Activated T-helper 17 cell treated with anti-CD3 and anti-CD28 coated beads, Interleukin-2, amount 50 U/mL, for 72 hours (primary cell): ENCODE measurements around the gene AP3B1. TPM values are rescaled to one million over a fixed set of nuclear protein-coding genes. Genes with fewer than 3 reads are reported as not detected.

Experiments
- ATAC-seq: fragments of 150-1000 bp; cut with Tn5 transposase; replicated peaks from 2 replicates; pipeline ENCODE4 v1.10.0; 2021; ENCODE audit warnings: mild to moderate bottlenecking, moderate library complexity
- H3K27ac Mint-ChIP-seq: one replicate; pipeline ENCODE4 v1.8.0; 2022; ENCODE audit warnings: mixed read lengths
- H3K27me3 Mint-ChIP-seq: one replicate; pipeline ENCODE4 v1.8.0; 2022; ENCODE audit warnings: mixed read lengths
- H3K36me3 Mint-ChIP-seq: one replicate; pipeline ENCODE4 v1.8.0; 2022; ENCODE audit warnings: low read depth, mild to moderate bottlenecking, mixed read lengths
- H3K4me1 Mint-ChIP-seq: one replicate; pipeline ENCODE4 v1.8.0; 2022; ENCODE audit warnings: mixed read lengths
- H3K4me3 Mint-ChIP-seq: one replicate; pipeline ENCODE4 v1.8.0; 2022; ENCODE audit warnings: mild to moderate bottlenecking, mixed read lengths
- H3K9me3 Mint-ChIP-seq: one replicate; pipeline ENCODE4 v1.8.0; 2022; ENCODE audit warnings: mixed read lengths
- total RNA-seq, 2 donors: library from RNA; stranded (reverse); gene quantifications; one replicate each; pipeline ENCODE4 v1.2.3, GENCODE V29; 2022

The AP3B1 gene
- total RNA-seq, 2 donors from 2014 or later: 46.1 to 48.3 TPM

- no peaks in the 10 kb centered on the region for H3K9me3 Mint-ChIP-seq
- H3K27ac Mint-ChIP-seq: no peak overlapping the region
- no peaks in the 10 kb centered on the region for H3K36me3 Mint-ChIP-seq
- H3K27me3 Mint-ChIP-seq: peaks cover 29% of the 10 kb centered on the region
- no peaks in the 10 kb centered on the region for H3K4me1 Mint-ChIP-seq
- H3K4me3 Mint-ChIP-seq: no peak overlapping the region
- no peak for ATAC-seq
Observed at GRCh38 chr5:78308703-78309102, 14.2 kb upstream of the AP3B1 start.

- H3K9me3 Mint-ChIP-seq: no peaks in the 10 kb centered on the region
- no peaks in the 10 kb centered on the region for H3K36me3 Mint-ChIP-seq
- ATAC-seq: no peak
- H3K4me1 Mint-ChIP-seq: peaks cover 5% of the 10 kb centered on the region
- H3K27ac Mint-ChIP-seq: no peak overlapping the region
- H3K27me3 Mint-ChIP-seq: peaks cover 12% of the 10 kb centered on the region
- no peak overlapping the region for H3K4me3 Mint-ChIP-seq
Observed at GRCh38 chr5:78300464-78301045, 6.1 kb upstream of the AP3B1 start.

GRCh38 chr5:78295035-78295961 is 800 bp upstream of the AP3B1 start:
- H3K27me3 Mint-ChIP-seq: peaks cover 4% of the 10 kb centered on the region
- peaks cover 28% of the 10 kb centered on the region for H3K36me3 Mint-ChIP-seq
- ATAC-seq: peak; percentile 20
- peaks cover 15% of the 10 kb centered on the region for H3K4me1 Mint-ChIP-seq
- no peaks in the 10 kb centered on the region for H3K9me3 Mint-ChIP-seq
- peak overlapping the region; percentile 100 for H3K27ac Mint-ChIP-seq
- H3K4me3 Mint-ChIP-seq: peak overlapping the region; percentile 91

GRCh38 chr5:78293851-78294247 is 649 bp downstream of the AP3B1 start:
- Mint-ChIP-seq H3K4me3 (peak overlapping the region; percentile 91), H3K36me3 (peaks cover 28% of the 10 kb centered on the region), H3K27ac (peak overlapping the region; percentile 100), H3K9me3 (no peaks in the 10 kb centered on the region), H3K27me3 (no peaks in the 10 kb centered on the region), H3K4me1 (peaks cover 22% of the 10 kb centered on the region)
- no peak for ATAC-seq

GRCh38 chr5:78291687-78292086 is 2.8 kb downstream of the AP3B1 start:
- H3K27ac Mint-ChIP-seq: no peak overlapping the region
- peak overlapping the region; percentile 91 for H3K4me3 Mint-ChIP-seq
- peaks cover 28% of the 10 kb centered on the region for H3K36me3 Mint-ChIP-seq
- H3K9me3 Mint-ChIP-seq: no peaks in the 10 kb centered on the region
- H3K4me1 Mint-ChIP-seq: peaks cover 22% of the 10 kb centered on the region
- no peak for ATAC-seq
- no peaks in the 10 kb centered on the region for H3K27me3 Mint-ChIP-seq

GRCh38 chr5:78289911-78290310 is 4.6 kb downstream of the AP3B1 start:
- Mint-ChIP-seq H3K27ac (no peak overlapping the region), H3K27me3 (no peaks in the 10 kb centered on the region), H3K9me3 (peaks cover 5% of the 10 kb centered on the region), H3K4me3 (no peak overlapping the region), H3K4me1 (peaks cover 31% of the 10 kb centered on the region), H3K36me3 (peaks cover 25% of the 10 kb centered on the region)
- ATAC-seq: no peak

GRCh38 chr5:78288246-78288645 is 6.3 kb downstream of the AP3B1 start:
- Mint-ChIP-seq H3K4me3 (no peak overlapping the region), H3K9me3 (peaks cover 5% of the 10 kb centered on the region), H3K27ac (no peak overlapping the region), H3K4me1 (peaks cover 34% of the 10 kb centered on the region), H3K27me3 (no peaks in the 10 kb centered on the region), H3K36me3 (peaks cover 11% of the 10 kb centered on the region)
- no peak for ATAC-seq

GRCh38 chr5:78287833-78288232 is 6.7 kb downstream of the AP3B1 start:
- Mint-ChIP-seq H3K36me3 (peaks cover 11% of the 10 kb centered on the region), H3K4me3 (no peak overlapping the region), H3K27me3 (no peaks in the 10 kb centered on the region), H3K4me1 (peaks cover 36% of the 10 kb centered on the region), H3K9me3 (peaks cover 5% of the 10 kb centered on the region), H3K27ac (no peak overlapping the region)
- no peak for ATAC-seq

- Mint-ChIP-seq H3K27me3 (no peaks in the 10 kb centered on the region), H3K4me1 (peaks cover 36% of the 10 kb centered on the region)
Observed at GRCh38 chr5:78287169-78287568, 7.3 kb downstream of the AP3B1 start.

GRCh38 chr5:78286290-78286689 is 8.2 kb downstream of the AP3B1 start:
- no peak for ATAC-seq
- Mint-ChIP-seq H3K4me3 (no peak overlapping the region), H3K36me3 (no peaks in the 10 kb centered on the region), H3K9me3 (peaks cover 5% of the 10 kb centered on the region), H3K27ac (no peak overlapping the region), H3K4me1 (peaks cover 36% of the 10 kb centered on the region), H3K27me3 (no peaks in the 10 kb centered on the region)

More at GRCh38 chr5:78287169-78287568, 7.3 kb downstream of the AP3B1 start:
- H3K4me3 Mint-ChIP-seq: no peak overlapping the region
- H3K36me3 Mint-ChIP-seq: peaks cover 7% of the 10 kb centered on the region
- no peak overlapping the region for H3K27ac Mint-ChIP-seq
- ATAC-seq: no peak
- H3K9me3 Mint-ChIP-seq: peaks cover 5% of the 10 kb centered on the region

- H3K36me3 Mint-ChIP-seq: no peaks in the 10 kb centered on the region
- H3K9me3 Mint-ChIP-seq: peaks cover 5% of the 10 kb centered on the region
- no peak overlapping the region for H3K4me3 Mint-ChIP-seq
- no peak for ATAC-seq
- no peaks in the 10 kb centered on the region for H3K27me3 Mint-ChIP-seq
- H3K27ac Mint-ChIP-seq: no peak overlapping the region
- peaks cover 24% of the 10 kb centered on the region for H3K4me1 Mint-ChIP-seq
Observed at GRCh38 chr5:78283802-78284201, 10.7 kb downstream of the AP3B1 start.

GRCh38 chr5:78283105-78283504 is 11.4 kb downstream of the AP3B1 start:
- Mint-ChIP-seq H3K36me3 (no peaks in the 10 kb centered on the region), H3K9me3 (peaks cover 5% of the 10 kb centered on the region), H3K4me1 (peaks cover 24% of the 10 kb centered on the region), H3K27me3 (no peaks in the 10 kb centered on the region), H3K4me3 (no peak overlapping the region), H3K27ac (no peak overlapping the region)
- ATAC-seq: no peak

GRCh38 chr5:78280261-78280660 is 14.2 kb downstream of the AP3B1 start:
- peaks cover 20% of the 10 kb centered on the region for H3K4me1 Mint-ChIP-seq
- no peaks in the 10 kb centered on the region for H3K9me3 Mint-ChIP-seq
- peaks cover 8% of the 10 kb centered on the region for H3K36me3 Mint-ChIP-seq
- ATAC-seq: no peak
- no peak overlapping the region for H3K27ac Mint-ChIP-seq
- H3K27me3 Mint-ChIP-seq: no peaks in the 10 kb centered on the region
- H3K4me3 Mint-ChIP-seq: no peak overlapping the region

GRCh38 chr5:78279194-78279593 is 15.3 kb downstream of the AP3B1 start:
- Mint-ChIP-seq H3K4me1 (peaks cover 20% of the 10 kb centered on the region), H3K4me3 (no peak overlapping the region), H3K36me3 (peaks cover 10% of the 10 kb centered on the region), H3K27me3 (no peaks in the 10 kb centered on the region), H3K27ac (no peak overlapping the region), H3K9me3 (no peaks in the 10 kb centered on the region)
- no peak for ATAC-seq

GRCh38 chr5:78277715-78278114 is 16.8 kb downstream of the AP3B1 start:
- Mint-ChIP-seq H3K36me3 (peaks cover 21% of the 10 kb centered on the region), H3K9me3 (no peaks in the 10 kb centered on the region), H3K4me1 (peaks cover 24% of the 10 kb centered on the region), H3K27ac (no peak overlapping the region), H3K4me3 (no peak overlapping the region), H3K27me3 (no peaks in the 10 kb centered on the region)
- no peak for ATAC-seq
